Measurements from ENCODE around the gene RANBP3.
A peak's percentile ranks its signal among the peaks of the same experiment; 100 is the strongest.

RANBP3 gene

GRCh38 chr19:5921516-5922160 is 56.3 kb downstream of the RANBP3 start:
- DNase-seq: no peak

- no peak for DNase-seq
Measured at GRCh38 chr19:5918463-5919079, 59.4 kb downstream of the RANBP3 start.

DNA sequence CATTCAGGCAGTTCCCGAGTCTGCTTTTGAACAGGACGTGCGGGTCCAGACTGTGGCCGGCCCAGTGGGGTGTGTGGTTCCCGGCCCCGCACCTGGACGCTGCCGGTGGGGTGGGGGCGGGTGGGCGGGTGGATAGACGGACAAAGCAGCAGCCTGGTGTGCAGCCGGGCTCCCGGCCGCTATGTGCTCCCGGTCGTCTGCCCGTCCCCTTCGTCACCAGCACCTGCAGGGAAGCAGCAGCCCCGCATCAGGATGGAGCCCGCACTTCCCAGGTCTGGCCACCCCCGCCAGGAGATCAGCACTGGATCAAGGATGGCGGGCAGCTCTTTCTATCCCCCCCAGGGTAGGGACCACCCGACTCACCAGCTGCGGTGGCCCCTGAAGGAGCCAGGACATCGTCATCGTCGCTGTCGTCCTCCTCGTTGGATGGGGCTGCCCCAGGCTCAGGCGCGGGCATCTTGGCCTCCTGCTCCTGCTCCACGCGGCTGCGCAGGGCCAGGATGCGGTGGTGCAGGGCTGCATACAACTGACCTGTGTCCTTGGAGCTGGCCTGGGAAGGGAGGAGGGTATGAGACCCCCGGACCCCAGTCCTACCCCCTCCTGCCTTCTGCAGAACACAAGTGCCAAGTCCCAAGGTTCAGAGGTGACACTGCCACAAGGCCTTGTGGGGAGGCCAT is 60.4 kb downstream of the RANBP3 start:
- no peak for DNase-seq

DNA sequence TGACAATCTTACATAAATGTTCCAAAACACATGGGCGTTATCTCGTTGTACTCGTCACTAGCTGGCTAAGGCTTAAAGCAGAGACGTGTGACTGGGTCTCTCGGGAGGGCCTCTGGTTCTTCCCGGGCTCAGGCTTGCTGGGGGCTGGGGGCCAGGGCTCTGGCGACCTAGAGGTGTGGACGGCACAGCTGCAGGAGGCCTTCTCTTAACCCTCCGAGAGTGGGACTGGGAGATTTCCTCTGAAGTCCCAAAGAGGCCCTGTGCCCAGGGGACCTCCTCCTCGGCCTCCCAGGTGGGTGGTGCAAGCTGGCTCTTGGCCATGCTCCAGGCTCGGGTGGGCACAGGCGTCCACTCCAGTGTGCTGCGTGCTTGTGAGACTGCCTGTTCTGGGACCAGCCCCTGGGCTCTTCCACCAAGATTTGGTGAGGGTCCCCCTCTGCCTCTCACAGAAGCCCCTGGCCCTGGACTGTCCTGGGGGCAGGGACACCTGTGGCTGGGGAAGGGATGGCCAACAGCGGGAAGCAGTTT is 61.7 kb downstream of the RANBP3 start:
- DNase-seq: no peak

DNA sequence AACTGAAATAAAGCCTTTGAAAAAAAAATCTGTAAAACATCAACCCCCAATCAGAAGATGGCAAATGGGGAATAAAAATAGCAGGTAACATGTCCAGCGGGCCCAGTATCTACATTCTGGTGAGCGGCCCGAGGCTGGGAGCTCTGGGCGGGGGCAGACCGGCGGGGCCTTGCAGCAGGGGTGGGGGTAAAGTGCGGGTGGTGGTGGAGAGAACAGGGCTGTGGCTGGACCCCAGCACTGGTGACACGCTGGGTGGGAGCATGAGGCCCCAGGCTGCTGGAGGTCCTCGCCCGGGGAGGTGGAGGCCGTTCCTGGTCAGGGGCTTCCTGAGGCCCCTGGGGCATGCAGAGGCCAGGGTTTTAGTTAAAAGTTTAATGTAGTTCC is 62.2 kb downstream of the RANBP3 start:
- DNase-seq: no peak

DNA sequence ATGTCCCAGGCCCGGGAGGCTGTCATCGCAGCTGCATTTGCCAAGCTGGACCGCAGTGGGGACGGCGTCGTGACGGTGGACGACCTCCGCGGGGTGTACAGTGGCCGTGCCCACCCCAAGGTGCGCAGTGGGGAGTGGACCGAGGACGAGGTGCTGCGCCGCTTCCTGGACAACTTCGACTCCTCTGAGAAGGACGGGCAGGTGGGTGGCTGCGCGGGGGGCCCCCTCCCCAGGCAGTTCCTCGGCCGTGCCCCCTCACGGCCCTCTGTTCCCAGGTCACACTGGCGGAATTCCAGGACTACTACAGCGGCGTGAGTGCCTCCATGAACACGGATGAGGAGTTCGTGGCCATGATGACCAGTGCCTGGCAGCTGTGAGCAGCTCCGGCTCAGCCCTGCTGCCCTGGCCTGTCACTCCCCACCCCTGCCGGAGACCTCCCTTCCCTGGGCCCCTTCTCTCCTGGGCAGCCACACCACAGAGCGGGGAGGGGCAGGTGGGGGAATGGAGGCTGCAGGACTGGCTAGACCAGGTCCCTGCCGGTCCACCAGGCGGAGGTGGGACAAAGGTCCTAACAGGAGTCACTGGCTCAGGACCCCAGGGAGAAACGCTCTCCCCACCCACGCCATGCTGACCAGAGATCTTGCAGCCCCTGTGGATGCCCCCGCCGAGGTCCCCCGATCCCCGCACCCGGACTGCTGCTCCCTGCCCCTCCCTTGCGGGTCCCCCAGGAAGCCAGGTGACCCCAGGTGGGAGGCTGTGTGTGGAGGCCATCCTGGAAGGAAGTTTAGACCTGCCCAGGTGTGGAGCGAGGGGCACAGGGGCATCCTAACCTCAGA is 62.8 kb downstream of the RANBP3 start:
- no peak for DNase-seq

- DNase-seq: no peak
Measured at GRCh38 chr19:5914358-5914774, 63.6 kb downstream of the RANBP3 start.

GRCh38 chr19:5913739-5914357 is 64.1 kb downstream of the RANBP3 start, which contains the start of gene CAPS:
Gene CAPS, plus strand, starts transcription at chr19:5914254. Its CDS starts 153 bp downstream, at chr19:5914407.
- DNase-seq: no peak

DNA sequence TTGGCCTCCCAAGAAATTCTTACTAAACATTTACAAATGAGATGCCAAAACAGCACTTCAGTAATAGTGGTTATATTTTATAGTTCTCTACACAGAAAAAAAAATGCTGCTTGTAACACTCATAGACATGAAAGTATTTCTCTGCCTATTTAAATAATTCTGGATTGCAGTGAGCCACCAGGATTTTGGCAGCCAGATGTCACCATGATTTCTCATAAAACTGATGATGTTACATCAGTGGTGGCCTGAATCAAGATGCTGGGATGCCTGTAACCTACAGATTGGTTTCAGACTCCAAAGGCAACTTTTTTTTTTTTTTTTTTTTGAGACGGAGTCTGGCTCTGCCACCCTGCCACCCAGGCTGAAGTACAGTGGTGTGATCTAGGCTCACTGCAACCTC is 66.6 kb downstream of the RANBP3 start:
- DNase-seq: no peak

- DNase-seq: no peak
Measured at GRCh38 chr19:5910638-5910907, 67.4 kb downstream of the RANBP3 start.

DNA sequence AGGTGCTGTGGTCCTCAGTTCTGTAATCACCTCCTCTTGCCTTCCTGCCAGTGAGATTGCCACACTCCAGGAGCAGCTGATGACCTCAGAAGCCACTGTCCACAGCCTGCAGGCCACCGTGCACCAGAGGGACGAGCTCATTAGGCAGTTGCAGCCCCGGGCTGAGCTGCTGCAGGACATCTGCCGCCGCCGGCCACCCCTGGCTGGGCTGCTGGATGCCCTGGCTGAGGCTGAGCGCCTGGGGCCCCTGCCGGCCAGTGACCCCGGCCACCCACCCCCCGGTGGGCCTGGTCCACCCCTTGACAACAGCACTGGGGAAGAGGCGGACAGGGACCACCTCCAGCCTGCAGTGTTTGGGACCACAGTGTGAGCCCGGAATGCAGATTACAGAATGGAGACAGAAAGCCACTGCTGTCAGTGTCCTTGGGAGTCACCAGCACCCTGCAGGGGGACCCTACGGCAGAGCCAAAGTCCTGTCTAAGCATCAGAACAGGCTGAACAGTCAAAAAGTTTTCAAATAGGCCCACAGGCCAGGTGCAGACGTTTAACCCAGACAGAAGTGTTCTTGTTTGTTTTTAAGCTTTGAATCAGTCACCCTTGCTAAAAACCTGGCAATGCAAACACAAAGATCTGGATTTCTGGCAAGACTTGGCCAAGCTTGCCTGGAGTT is 69.0 kb downstream of the RANBP3 start:
- no peak for DNase-seq

DNA sequence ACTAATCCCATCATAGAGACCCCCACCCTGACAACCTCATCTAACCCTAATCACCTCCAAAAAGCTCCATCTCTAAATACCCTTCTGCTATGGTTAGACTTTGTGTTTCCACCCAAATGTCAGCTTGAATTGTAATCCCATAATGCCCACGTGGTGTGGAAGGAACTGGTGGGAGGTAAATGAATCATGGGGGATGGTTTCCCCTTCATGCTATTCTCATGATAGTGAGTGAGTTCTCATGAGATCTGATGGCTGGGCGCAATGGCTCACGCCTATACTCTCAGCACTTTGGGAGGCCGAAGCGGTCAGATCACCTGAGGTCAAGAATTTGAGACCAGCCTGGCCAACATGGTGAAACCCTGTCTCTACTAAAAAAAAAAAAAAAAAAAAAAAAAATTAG is 70.7 kb downstream of the RANBP3 start:
- no peak for DNase-seq

GRCh38 chr19:5905114-5905778 is 72.7 kb downstream of the RANBP3 start:
- DNase-seq: no peak

GRCh38 chr19:5904352-5905113 is 73.4 kb downstream of the RANBP3 start, which contains the start of gene VMAC:
Gene VMAC, plus strand, starts transcription at chr19:5904872. Its CDS starts 19 bp downstream, at chr19:5904891.
- DNase-seq: peak; percentile 100

GRCh38 chr19:5903624-5904351 is 74.2 kb downstream of the RANBP3 start, which contains the start of gene NDUFA11:
Gene NDUFA11, minus strand, starts transcription at chr19:5903790. Its CDS starts 82 bp downstream, at chr19:5903708.
- peak; percentile 97 to 98 for DNase-seq

DNA sequence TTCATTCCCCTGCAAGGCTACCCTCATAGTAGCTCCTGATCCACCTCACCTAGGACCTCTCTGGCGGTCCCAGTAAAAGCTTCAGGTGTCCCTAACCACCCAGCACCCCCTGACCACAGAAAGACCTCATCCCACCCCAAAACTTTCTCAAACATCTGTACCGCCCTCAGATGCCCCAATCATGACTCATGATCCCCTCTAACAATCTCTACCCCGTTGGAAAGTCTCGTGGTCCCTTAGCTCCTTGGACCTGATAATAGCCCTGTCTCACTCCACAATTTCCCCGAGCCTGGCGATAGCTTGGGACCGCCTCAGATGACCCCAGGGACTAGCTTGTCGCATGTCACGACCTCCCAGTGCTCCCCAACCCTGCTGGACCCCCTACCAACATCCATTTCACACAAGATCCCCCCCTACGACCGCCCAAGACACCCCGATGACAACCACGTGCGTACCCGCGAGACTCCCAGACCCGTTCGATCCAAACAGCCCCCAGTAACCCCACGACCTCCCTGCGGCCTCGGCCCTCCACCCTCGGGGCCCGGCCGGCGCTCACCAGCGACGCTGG is 74.8 kb downstream of the RANBP3 start:
- DNase-seq: peak in 1 of 2 donors; percentile 15

GRCh38 chr19:5900976-5901375 is 77.0 kb downstream of the RANBP3 start:
- no peak for DNase-seq

GRCh38 chr19:5899728-5900526 is 78.0 kb downstream of the RANBP3 start:
- DNase-seq: no peak

All from activated CD4-positive, alpha-beta T cell treated with anti-CD3 and anti-CD28 coated beads for 4 hours (primary cell).